ENCODE results near the gene ZBTB42. TPM values are rescaled to one million over a fixed set of nuclear protein-coding genes. Genes with fewer than 3 reads are reported as not detected.

The ZBTB42 gene
- total RNA-seq, 1 donor from 2014 or later, result 7.8 TPM

DNA sequence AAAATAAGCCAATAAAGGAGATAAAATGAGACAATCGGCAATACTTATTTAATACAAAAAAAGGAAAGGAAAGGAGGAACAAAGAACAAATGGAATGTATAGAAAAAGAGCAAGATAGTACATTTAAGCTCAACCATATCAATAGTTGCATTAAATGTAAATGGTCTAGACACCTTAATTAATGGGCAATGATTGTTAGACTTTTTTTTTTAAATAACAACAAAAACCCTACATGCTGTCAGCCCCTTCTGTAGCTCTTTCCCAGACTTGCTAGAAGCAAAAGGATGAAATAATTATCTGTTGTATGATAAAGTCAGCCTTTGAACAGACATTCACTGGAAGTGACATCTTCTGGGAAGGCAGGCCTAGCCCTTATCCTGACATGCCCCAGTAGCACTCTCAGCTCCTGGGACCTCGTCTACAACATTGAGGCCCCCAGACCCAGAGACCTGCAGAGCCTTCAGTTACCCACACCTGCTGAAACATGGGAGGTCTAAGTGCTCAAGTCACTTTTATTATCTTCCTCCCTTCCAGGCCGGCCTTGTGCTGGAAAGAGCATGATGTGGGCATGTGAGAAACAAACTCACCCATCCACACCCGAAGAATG lies 34.5 kb upstream of the ZBTB42 start:
- TF ChIP-seq CTCF (conservative IDR thresholded peaks at IDR 0.05; ENCODE audit: low read depth, low read length), result no peak
- DNase-seq (ENCODE audit: low read depth), result no peak
- no peak overlapping the region for H3K4me3 ChIP-seq (ENCODE audit: low read depth, low read length)

DNA sequence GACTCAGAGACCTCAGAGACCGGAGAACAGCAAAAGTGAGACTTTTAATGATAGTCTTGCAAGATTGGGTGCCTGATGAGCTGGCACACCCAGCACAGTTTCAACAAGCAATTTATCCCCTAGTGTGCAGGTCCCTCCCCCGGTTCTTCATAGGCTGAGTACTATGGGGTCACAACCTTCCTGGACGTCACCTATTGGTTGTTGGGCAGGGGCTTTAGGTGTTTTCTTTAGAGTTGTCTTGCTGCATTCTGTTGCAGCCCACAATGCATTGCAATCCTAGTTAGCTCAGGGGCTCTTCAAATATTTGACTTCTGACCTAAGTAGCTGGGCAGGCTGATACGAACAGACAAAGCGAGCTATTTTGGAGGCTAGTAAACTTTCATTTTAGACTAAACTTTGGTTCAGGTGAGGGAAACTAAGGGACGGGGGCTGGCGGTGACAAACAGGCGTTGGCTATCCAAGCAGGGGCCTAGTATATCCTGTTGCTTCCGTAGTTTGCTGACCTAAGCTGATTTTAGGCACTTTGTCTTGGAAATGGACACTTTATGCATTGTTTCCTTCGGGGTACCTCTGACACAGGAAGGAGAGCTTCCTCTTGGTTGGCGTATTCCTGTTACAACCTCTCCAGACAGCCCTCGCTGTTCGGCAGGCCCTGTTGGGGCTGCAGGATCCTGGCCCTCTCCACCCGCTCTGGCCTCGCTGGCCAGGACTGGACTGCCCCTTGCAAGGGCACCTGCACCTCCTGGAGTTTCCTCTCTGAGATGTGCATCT lies 33.9 kb upstream of the ZBTB42 start:
- H3K4me3 ChIP-seq (ENCODE audit: low read depth, low read length), result no peak overlapping the region
- no peak for DNase-seq (ENCODE audit: low read depth)
- no peak for TF ChIP-seq CTCF (conservative IDR thresholded peaks at IDR 0.05; ENCODE audit: low read depth, low read length)

DNA sequence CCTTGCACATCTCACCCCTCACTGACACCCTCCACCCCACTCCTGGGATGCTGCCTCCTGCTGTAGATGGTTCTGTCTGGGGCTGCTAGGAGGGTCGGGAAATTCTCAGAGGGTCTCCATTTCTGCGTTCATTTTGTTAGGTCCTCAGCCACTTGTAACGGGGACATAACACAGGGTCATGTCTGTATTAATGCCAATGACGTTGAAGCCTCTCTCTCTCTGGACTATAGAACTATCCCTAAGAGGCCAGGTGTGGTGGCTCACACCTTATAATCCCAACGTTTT lies 33.3 kb upstream of the ZBTB42 start:
- no peak overlapping the region for H3K4me3 ChIP-seq (ENCODE audit: low read depth, low read length)
- TF ChIP-seq CTCF (conservative IDR thresholded peaks at IDR 0.05; ENCODE audit: low read depth, low read length), result no peak
- DNase-seq (ENCODE audit: low read depth), result no peak

DNA sequence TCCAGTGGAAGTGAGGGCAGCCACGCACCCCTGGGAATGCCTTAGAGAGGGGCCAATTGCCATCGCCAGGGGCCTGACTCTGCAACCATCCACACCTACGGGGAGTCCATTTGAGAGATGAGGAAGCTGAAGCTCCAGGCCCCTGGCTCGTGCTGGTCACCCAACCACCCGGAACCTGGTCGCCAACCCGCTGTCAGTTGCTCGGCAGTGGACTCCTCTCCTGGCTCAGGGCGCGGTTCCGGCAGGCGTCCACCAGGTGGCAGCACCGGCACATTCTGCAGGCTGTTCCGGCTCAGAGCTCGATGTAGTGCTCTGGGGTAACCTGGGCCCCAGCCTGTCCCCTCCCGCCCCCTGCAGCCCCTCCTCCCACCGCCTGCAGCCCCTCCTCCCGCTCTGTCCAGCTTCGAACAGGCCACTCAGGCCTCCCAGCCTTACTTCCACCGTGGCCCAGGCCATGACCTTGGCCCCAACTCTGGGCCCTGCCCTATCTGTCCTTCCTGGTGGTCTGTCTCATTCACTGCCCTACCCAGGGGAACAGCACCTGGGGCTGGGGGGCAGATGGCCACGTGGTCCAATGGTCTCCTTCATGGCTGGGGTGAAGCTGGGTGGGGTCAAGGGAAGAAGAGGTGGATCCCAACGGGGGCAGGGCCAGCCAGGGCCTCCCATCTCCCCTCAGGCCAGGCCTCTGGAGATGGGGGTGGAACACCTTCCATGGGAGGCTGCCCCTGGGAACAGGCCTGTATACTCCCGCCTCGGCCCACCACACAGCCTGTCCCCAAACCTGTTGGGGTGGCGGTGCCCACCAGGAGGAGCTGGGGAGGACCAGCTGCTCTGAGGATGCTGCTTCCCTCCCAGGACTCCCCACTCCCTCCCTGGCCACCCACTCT lies 32.2 kb upstream of the ZBTB42 start:
- TF ChIP-seq CTCF (conservative IDR thresholded peaks at IDR 0.05; ENCODE audit: low read depth, low read length), result peak; percentile 66
- no peak overlapping the region for H3K4me3 ChIP-seq (ENCODE audit: low read depth, low read length)
- DNase-seq (ENCODE audit: low read depth), result no peak

- H3K4me3 ChIP-seq (ENCODE audit: low read depth, low read length), result no peak overlapping the region
- TF ChIP-seq CTCF (conservative IDR thresholded peaks at IDR 0.05; ENCODE audit: low read depth, low read length), result no peak
- DNase-seq (ENCODE audit: low read depth), result no peak
Measured at GRCh38 chr14:104769324-104770071, 31.4 kb upstream of the ZBTB42 start.

GRCh38 chr14:104770072-104770579 lies 30.8 kb upstream of the ZBTB42 start:
- no peak for DNase-seq (ENCODE audit: low read depth)
- no peak overlapping the region for H3K4me3 ChIP-seq (ENCODE audit: low read depth, low read length)
- no peak for TF ChIP-seq CTCF (conservative IDR thresholded peaks at IDR 0.05; ENCODE audit: low read depth, low read length)
